ENCODE measurements around the gene DGKG. TPM values are rescaled to one million over a fixed set of nuclear protein-coding genes. Genes with fewer than 3 reads are reported as not detected.
A peak's percentile ranks its signal among the peaks of the same experiment; 100 is the strongest.

Gene DGKG
- total and polyA plus RNA-seq, 2 of the 8 experiments (the other 6 are each of a cell fraction or from before 2014, with no cell fraction given) = 0.30 to 0.48 TPM

- TF ChIP-seq YY1 (IDR thresholded peaks at IDR 0.05; ENCODE audit: low read depth, low read length) (0 out of 2 replicates have a peak, but pooled peaks have one; percentile 14), HDAC6 (IDR thresholded peaks at IDR 0.05; ENCODE audit: low read depth, low read length) (no peak), SIN3A (conservative IDR thresholded peaks at IDR 0.05 in 1 of 2, IDR thresholded peaks at IDR 0.05 in 1 of 2; ENCODE audit: low read depth in 1 of 2, low read length in 2 of 2) (peak in 1 of 2 experiments; percentile 42; a peak in 1 of 4 replicates), FOSL1 (IDR thresholded peaks at IDR 0.05; ENCODE audit: insufficient read depth, low read depth, low read length) (no peak), ASH2L (IDR thresholded peaks at IDR 0.05; ENCODE audit: low read length) (no peak), EZH2 (IDR thresholded peaks at IDR 0.05; ENCODE audit: low read depth, low read length, severe bottlenecking) (no peak), POLR2AphosphoS5 (IDR thresholded peaks at IDR 0.05; ENCODE audit: low read depth, low read length) (peak; percentile 56; the same call in 1 of the 2 replicates), EP300 (IDR thresholded peaks at IDR 0.05; ENCODE audit: borderline replicate concordance in 1 of 2, low read depth in 2 of 2, low read length in 2 of 2) (no peak), TCF12 (IDR thresholded peaks at IDR 0.05; ENCODE audit: low read depth, low read length) (no peak), EGR1 (IDR thresholded peaks at IDR 0.05; ENCODE audit: borderline replicate concordance, low read depth, low read length) (no peak), SP4 (IDR thresholded peaks at IDR 0.05; ENCODE audit: low read length) (no peak), RAD21 (IDR thresholded peaks at IDR 0.05 in 1 of 2, conservative IDR thresholded peaks at IDR 0.05 in 1 of 2; ENCODE audit: low read depth in 2 of 2, low read length in 2 of 2) (peak; percentile 87 to 89), MAFK (IDR thresholded peaks at IDR 0.05; ENCODE audit: low read depth, low read length) (peak; percentile 95), KDM5A (IDR thresholded peaks at IDR 0.05; ENCODE audit: low read length) (no peak), SAP30 (IDR thresholded peaks at IDR 0.05; ENCODE audit: insufficient read depth, insufficient replicate concordance, low read length) (no peak), SRF (IDR thresholded peaks at IDR 0.05; ENCODE audit: low read depth, low read length) (no peak), BCL11A (IDR thresholded peaks at IDR 0.05; ENCODE audit: low read depth in 2 of 2, low read length in 2 of 2) (no peak), ZNF274 (IDR thresholded peaks at IDR 0.05; ENCODE audit: borderline replicate concordance, extremely low read depth, low read length) (no peak), CREB1 (IDR thresholded peaks at IDR 0.05) (no peak), SP1 (IDR thresholded peaks at IDR 0.05; ENCODE audit: low read depth, low read length) (no peak), CEBPB (IDR thresholded peaks at IDR 0.05; ENCODE audit: low read depth, low read length) (no peak), TAF1 (IDR thresholded peaks at IDR 0.05; ENCODE audit: low read depth, low read length) (no peak), RFX5 (IDR thresholded peaks at IDR 0.05; ENCODE audit: borderline replicate concordance, low read depth, low read length) (no peak)
- TF ChIP-seq, protein P1, sequence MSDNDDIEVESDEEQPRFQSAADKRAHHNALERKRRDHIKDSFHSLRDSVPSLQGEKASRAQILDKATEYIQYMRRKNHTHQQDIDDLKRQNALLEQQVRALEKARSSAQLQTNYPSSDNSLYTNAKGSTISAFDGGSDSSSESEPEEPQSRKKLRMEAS (IDR thresholded peaks at IDR 0.05) = peak; percentile 74; the same call in 1 of the 2 replicates
These were observed 119.9 kb downstream of the DGKG start (continued) for GRCh38 chr3:186241910-186242821.
